Measurements from ENCODE around the gene SLC9A3.
"Not testable (repeated sequence)": the region's sequence is repeated elsewhere in the genome, so short reads cannot be mapped to it uniquely, and the experiment has no call there.

Gene SLC9A3

GRCh38 chr5:513216-514100 lies 10.8 kb downstream of the SLC9A3 start:
- no peak for DNase-seq (ENCODE audit: low spot score)
- in situ Hi-C loops (cut with MboI; ENCODE audit: low sequenced_read_pairs, unreplicated experiment), result no loop called here
- no peak for TF ChIP-seq CTCF (IDR thresholded peaks at IDR 0.05; ENCODE audit: borderline replicate concordance, control extremely low read depth, extremely low read depth, insufficient read depth, missing control alignments)

DNA sequence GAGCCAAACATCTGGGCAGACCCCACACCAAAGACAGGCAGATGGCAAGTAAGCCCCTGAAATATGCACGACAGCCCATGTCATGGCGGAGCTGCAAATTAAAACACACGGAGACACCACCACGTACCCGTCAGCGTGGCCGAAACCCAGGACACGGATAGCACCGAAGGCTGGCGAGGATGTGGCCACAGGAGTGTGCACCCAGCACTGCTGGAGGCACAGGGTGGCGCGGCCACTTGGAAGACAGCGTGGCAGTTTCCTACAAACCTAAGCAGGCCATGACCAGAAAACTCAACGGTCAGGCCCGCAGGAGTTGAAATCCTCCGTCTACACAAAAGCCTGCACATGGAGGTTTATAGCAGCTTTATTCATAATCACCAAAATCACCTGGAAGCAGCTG lies 12.8 kb downstream of the SLC9A3 start:
- in situ Hi-C loops (cut with MboI; ENCODE audit: low sequenced_read_pairs, unreplicated experiment), result no loop called here
- DNase-seq (ENCODE audit: low spot score), result no peak
- TF ChIP-seq CTCF (IDR thresholded peaks at IDR 0.05; ENCODE audit: borderline replicate concordance, control extremely low read depth, extremely low read depth, insufficient read depth, missing control alignments), result no peak

DNA sequence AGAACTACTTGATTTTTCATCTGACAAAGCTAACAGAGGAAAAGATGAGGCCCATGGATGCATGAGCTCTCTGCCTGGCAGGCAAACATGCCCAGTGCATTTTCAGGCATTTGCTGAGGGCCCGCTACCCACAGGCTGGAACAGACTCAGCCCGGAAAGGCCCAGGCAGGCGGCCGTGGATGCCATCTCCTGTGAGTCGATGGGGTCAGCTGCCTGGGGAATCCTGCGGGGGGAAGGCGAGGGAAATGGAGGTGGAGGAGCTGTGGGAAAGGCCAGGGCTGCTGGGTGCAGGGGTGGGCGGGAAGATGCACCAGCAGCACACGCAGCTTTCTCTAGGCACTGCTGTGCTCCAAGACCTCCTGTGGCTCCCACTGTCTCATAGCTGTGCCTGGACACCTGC lies 13.7 kb downstream of the SLC9A3 start:
- in situ Hi-C loops (cut with MboI; ENCODE audit: low sequenced_read_pairs, unreplicated experiment), result no loop called here
- no peak for TF ChIP-seq CTCF (IDR thresholded peaks at IDR 0.05; ENCODE audit: borderline replicate concordance, control extremely low read depth, extremely low read depth, insufficient read depth, missing control alignments)
- DNase-seq (ENCODE audit: low spot score), result no peak

DNA sequence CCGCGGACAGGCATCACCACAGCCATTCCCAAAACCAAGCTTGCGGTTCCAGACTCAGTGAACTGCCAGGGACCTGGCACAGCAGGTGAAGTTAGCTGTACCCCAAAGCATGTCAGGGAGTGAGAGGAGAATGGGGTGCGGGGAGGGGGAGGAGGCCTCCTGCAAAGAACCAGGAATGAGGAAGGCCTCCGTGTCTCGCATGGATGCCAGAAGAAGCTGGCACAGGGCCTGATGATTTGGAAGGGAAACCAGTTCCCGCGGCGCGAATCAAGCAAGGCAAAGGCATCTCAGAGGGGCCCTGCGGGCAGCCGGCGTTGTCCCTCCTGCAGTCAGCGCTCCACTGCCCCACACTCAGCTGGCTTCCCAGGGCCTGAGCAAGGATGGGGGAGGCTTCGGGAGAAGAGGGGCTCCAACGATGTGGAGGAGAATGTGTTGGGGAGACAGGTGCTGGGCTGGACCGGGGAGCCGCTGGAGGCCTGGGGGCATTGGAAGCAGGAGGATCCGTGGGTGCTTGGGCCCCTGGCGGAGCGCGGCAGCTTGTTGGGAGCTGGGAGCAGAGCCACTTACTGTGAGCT lies 14.6 kb downstream of the SLC9A3 start:
- TF ChIP-seq CTCF (IDR thresholded peaks at IDR 0.05; ENCODE audit: borderline replicate concordance, control extremely low read depth, extremely low read depth, insufficient read depth, missing control alignments), result no peak

GRCh38 chr5:507986-508575 lies 16.2 kb downstream of the SLC9A3 start:
- in situ Hi-C loops (cut with MboI; ENCODE audit: low sequenced_read_pairs, unreplicated experiment); DNase-seq (ENCODE audit: low spot score): not testable (repeated sequence)

More for the DNA sequence above, 14.6 kb downstream of the SLC9A3 start:
- DNase-seq (ENCODE audit: low spot score), result no peak
- in situ Hi-C loops (cut with MboI; ENCODE audit: low sequenced_read_pairs, unreplicated experiment), result no loop called here

DNA sequence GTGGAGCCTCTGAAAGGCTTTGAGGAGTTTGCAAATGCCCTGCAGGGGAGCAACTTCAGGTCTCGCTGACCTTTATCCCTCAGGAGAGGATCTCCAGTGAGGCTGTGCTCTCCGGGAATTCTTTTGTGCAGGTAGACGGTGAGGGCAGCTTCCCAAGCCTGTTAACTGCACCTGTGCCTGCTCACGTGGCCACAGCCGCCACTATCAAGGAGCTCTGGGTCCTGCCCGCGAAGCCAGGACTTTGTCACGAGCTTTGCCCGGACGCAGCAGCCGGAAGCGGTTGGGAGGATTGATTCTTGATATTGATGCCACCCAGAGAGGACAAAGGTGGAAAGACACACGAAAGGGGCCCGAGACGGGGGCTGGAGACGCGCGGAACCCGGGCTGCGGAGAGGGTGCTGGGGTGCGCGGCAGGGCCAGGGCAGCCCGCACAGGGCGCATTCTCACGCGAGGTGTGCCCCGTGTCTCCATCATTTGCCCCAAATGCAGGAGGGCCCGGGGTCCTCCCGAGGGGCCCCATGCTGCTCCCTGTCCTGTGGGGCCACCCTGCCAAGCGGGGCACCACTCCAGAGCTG lies 18.2 kb downstream of the SLC9A3 start:
- in situ Hi-C loops (cut with MboI; ENCODE audit: low sequenced_read_pairs, unreplicated experiment), result no loop called here
- no peak for DNase-seq (ENCODE audit: low spot score)
- TF ChIP-seq CTCF (IDR thresholded peaks at IDR 0.05; ENCODE audit: borderline replicate concordance, control extremely low read depth, extremely low read depth, insufficient read depth, missing control alignments), result no peak

All from GM13976 (cell line).